Trophoblast cell (in vitro differentiated cells and primary cell): ENCODE results near the gene DLGAP1.

Source experiments
- DNase-seq, 2 donors: peaks; one replicate each; pipeline ENCODE4 v3.0.0-alpha.2; 2016
- H2AFZ ChIP-seq: 2 replicates; pipeline ENCODE4 v1.6.1; 2013; ENCODE audit warnings: low read length, moderate library complexity, mild to moderate bottlenecking; ENCODE audit not compliant: insufficient read depth, poor library complexity
- H2AK5ac ChIP-seq: 2 replicates; pipeline ENCODE4 v1.6.1; 2013; ENCODE audit warnings: mild to moderate bottlenecking, low read length
- H2BK120ac ChIP-seq: 2 replicates; pipeline ENCODE4 v1.6.1; 2013; ENCODE audit warnings: low read length, mild to moderate bottlenecking, moderate library complexity; ENCODE audit not compliant: insufficient read depth, poor library complexity
- H2BK12ac ChIP-seq: 2 replicates; pipeline ENCODE4 v1.6.1; 2013; ENCODE audit warnings: mild to moderate bottlenecking, low read length, moderate library complexity
- H2BK5ac ChIP-seq: 2 replicates; pipeline ENCODE4 v1.6.1; 2013; ENCODE audit warnings: low read length, low read depth, moderate library complexity, mild to moderate bottlenecking; ENCODE audit not compliant: poor library complexity
- H3K14ac ChIP-seq: 2 replicates; pipeline ENCODE4 v1.6.1; 2013; ENCODE audit warnings: mild to moderate bottlenecking, low read length
- H3K18ac ChIP-seq: 2 replicates; pipeline ENCODE4 v1.6.1; 2013; ENCODE audit warnings: mild to moderate bottlenecking, low read length
- H3K23ac ChIP-seq: 2 replicates; pipeline ENCODE4 v1.6.1; 2013; ENCODE audit warnings: low read length
- H3K27ac ChIP-seq: 2 replicates; pipeline ENCODE4 v1.5.1; 2013; ENCODE audit warnings: low read depth, mild to moderate bottlenecking, inconsistent platforms, low read length, moderate library complexity
- H3K27me3 ChIP-seq: 2 replicates; pipeline ENCODE4 v1.6.1; 2013; ENCODE audit warnings: inconsistent platforms, mild to moderate bottlenecking, low read length, moderate library complexity; ENCODE audit not compliant: insufficient read depth
- H3K36me3 ChIP-seq, 2 experiments: 1 replicate in 1 of 2; 2 replicates in 1 of 2; pipeline ENCODE4 v1.6.1; 2013; ENCODE audit warnings: low read length in 2 of 2, mild to moderate bottlenecking in 2 of 2, moderate library complexity in 1 of 2; ENCODE audit not compliant: insufficient read depth in 2 of 2, control insufficient read depth in 1 of 2
- H3K4ac ChIP-seq: 2 replicates; pipeline ENCODE4 v1.6.1; 2013; ENCODE audit warnings: low read depth, mild to moderate bottlenecking, low read length, moderate library complexity
- H3K4me1 ChIP-seq, 2 experiments: 1 replicate in 1 of 2; 2 replicates in 1 of 2; pipeline ENCODE4 v1.6.1; 2013; ENCODE audit warnings: low read length in 2 of 2, mild to moderate bottlenecking in 2 of 2, moderate library complexity in 1 of 2; ENCODE audit not compliant: insufficient read depth in 2 of 2, control insufficient read depth in 1 of 2
- H3K4me2 ChIP-seq: 2 replicates; pipeline ENCODE4 v1.6.1; 2013; ENCODE audit warnings: inconsistent platforms, mild to moderate bottlenecking, low read length, moderate library complexity
- H3K4me3 ChIP-seq: 2 replicates; pipeline ENCODE4 v1.5.1; 2013; ENCODE audit warnings: mild to moderate bottlenecking, low read depth, low read length, inconsistent platforms
- H3K79me1 ChIP-seq: one replicate; pipeline ENCODE4 v1.6.1; 2013; ENCODE audit warnings: low read length
- H3K79me2 ChIP-seq: 2 replicates; pipeline ENCODE4 v1.6.1; 2013; ENCODE audit warnings: low read length, mild to moderate bottlenecking; ENCODE audit not compliant: control insufficient read depth, insufficient read depth, poor library complexity
- H3K9ac ChIP-seq: 2 replicates; pipeline ENCODE4 v1.6.1; 2013; ENCODE audit warnings: mild to moderate bottlenecking, low read length
- H3K9me3 ChIP-seq: 2 replicates; pipeline ENCODE4 v1.6.1; 2013; ENCODE audit warnings: low read depth, mild to moderate bottlenecking, control low read depth, inconsistent platforms, low read length; ENCODE audit not compliant: insufficient read depth
- H4K12ac ChIP-seq: 2 replicates; pipeline ENCODE4 v1.6.1; 2013; ENCODE audit warnings: low read depth, mild to moderate bottlenecking, low read length, moderate library complexity
- H4K8ac ChIP-seq: 2 replicates; pipeline ENCODE4 v1.6.1; 2013; ENCODE audit warnings: low read depth, mild to moderate bottlenecking, low read length, moderate library complexity
- H4K91ac ChIP-seq: one replicate; pipeline ENCODE4 v1.6.1; 2013; ENCODE audit warnings: low read depth, mild to moderate bottlenecking, low read length, moderate library complexity
- WGBS: extraction: QIAGEN DNeasy Blood & Tissue Kit; methylation state at CpG from one replicate; pipeline ENCODE4 v1.1.7; 2013; ENCODE audit warnings: missing lambda C conversion rate; ENCODE audit not compliant: insufficient read length, insufficient coverage; ENCODE audit errors: extremely low coverage; 5-methylcytosine and 5-hydroxymethylcytosine counted together

The DLGAP1 gene

GRCh38 chr18:3654442-3655253 lies 800.5 kb downstream of the DLGAP1 start:
- Histone ChIP-seq H3K79me2 (no peaks in the 10 kb centered on the region), H2BK120ac (peak overlapping the region; percentile 94), H3K4me1 (peaks cover 18 to 38% of the 10 kb centered on the region in 2 experiments), H3K18ac (peak overlapping the region; percentile 70), H3K23ac (no peak overlapping the region), H3K4ac (no peak overlapping the region), H3K4me2 (no peak overlapping the region), H3K27me3 (no peaks in the 10 kb centered on the region), H3K27ac (no peak overlapping the region), H4K12ac (no peak overlapping the region), H3K9ac (no peak overlapping the region), H2BK12ac (peak overlapping the region; percentile 79), H2AK5ac (peak overlapping the region; percentile 91), H4K91ac (peak overlapping the region; percentile 89), H2BK5ac (peak overlapping the region; percentile 64), H3K79me1 (peaks cover 19% of the 10 kb centered on the region), H3K9me3 (no peaks in the 10 kb centered on the region), H2AFZ (no peak overlapping the region), H3K4me3 (no peak overlapping the region), H4K8ac (peak overlapping the region; percentile 47), H3K14ac (peak overlapping the region; percentile 87), H3K36me3 (no peaks in the 10 kb centered on the region)
- no peak for DNase-seq
- no CpG with 5 or more reads among the region's 11 CpGs for WGBS

- DNase-seq, result no peak
- no peak overlapping the region for H3K14ac ChIP-seq
- H3K79me2 ChIP-seq, result peaks cover 1% of the 10 kb centered on the region
- peaks cover 22% of the 10 kb centered on the region for H3K79me1 ChIP-seq
- no peak overlapping the region for H2BK120ac ChIP-seq
- peak overlapping the region; percentile 41 for H4K91ac ChIP-seq
- H2AFZ ChIP-seq, result no peak overlapping the region
- H4K8ac ChIP-seq, result no peak overlapping the region
- H2BK5ac ChIP-seq, result no peak overlapping the region
- H3K4ac ChIP-seq, result no peak overlapping the region
- no peak overlapping the region for H3K4me2 ChIP-seq
- H3K36me3 ChIP-seq, result no peaks in the 10 kb centered on the region
- H3K23ac ChIP-seq, result no peak overlapping the region
- peaks cover 18 to 38% of the 10 kb centered on the region in 2 experiments for H3K4me1 ChIP-seq
- H2AK5ac ChIP-seq, result no peak overlapping the region
- no peak overlapping the region for H3K18ac ChIP-seq
- H4K12ac ChIP-seq, result no peak overlapping the region
- H2BK12ac ChIP-seq, result peak overlapping the region; percentile 63
- peak overlapping the region; percentile 33 for H3K9ac ChIP-seq
- no peak overlapping the region for H3K27ac ChIP-seq
- no peaks in the 10 kb centered on the region for H3K27me3 ChIP-seq
- H3K9me3 ChIP-seq, result no peaks in the 10 kb centered on the region
- H3K4me3 ChIP-seq, result no peak overlapping the region
- no CpG with 5 or more reads among the region's 12 CpGs for WGBS
Observed at GRCh38 chr18:3653851-3654441, 801.2 kb downstream of the DLGAP1 start.

GRCh38 chr18:3653263-3653850 lies 801.8 kb downstream of the DLGAP1 start:
- WGBS, result no CpG with 5 or more reads among the region's 5 CpGs
- H4K8ac ChIP-seq, result no peak overlapping the region
- peaks cover 1% of the 10 kb centered on the region for H3K79me2 ChIP-seq
- H3K4me2 ChIP-seq, result no peak overlapping the region
- no peak overlapping the region for H2BK120ac ChIP-seq
- H3K23ac ChIP-seq, result no peak overlapping the region
- H3K79me1 ChIP-seq, result peaks cover 22% of the 10 kb centered on the region
- no peak overlapping the region for H3K18ac ChIP-seq
- DNase-seq, result no peak
- no peak overlapping the region for H3K4ac ChIP-seq
- H3K4me3 ChIP-seq, result no peak overlapping the region
- H4K12ac ChIP-seq, result no peak overlapping the region
- H3K9me3 ChIP-seq, result no peaks in the 10 kb centered on the region
- H2BK12ac ChIP-seq, result peak overlapping the region; percentile 63
- no peak overlapping the region for H2AFZ ChIP-seq
- no peak overlapping the region for H2AK5ac ChIP-seq
- H3K36me3 ChIP-seq, result no peaks in the 10 kb centered on the region
- peak overlapping the region; percentile 45 for H3K27ac ChIP-seq
- no peaks in the 10 kb centered on the region for H3K27me3 ChIP-seq
- no peak overlapping the region for H3K9ac ChIP-seq
- H4K91ac ChIP-seq, result peak overlapping the region; percentile 74
- no peak overlapping the region for H3K14ac ChIP-seq
- H3K4me1 ChIP-seq, result peaks cover 18 to 38% of the 10 kb centered on the region in 2 experiments
- peak overlapping the region; percentile 83 for H2BK5ac ChIP-seq

- no peak overlapping the region for H3K4me3 ChIP-seq
- peak overlapping the region; percentile 90 for H2BK120ac ChIP-seq
- peak; percentile 94 to 96 for DNase-seq
- H2AK5ac ChIP-seq, result no peak overlapping the region
- H2AFZ ChIP-seq, result no peak overlapping the region
- no peaks in the 10 kb centered on the region for H3K36me3 ChIP-seq
- no peak overlapping the region for H3K4me2 ChIP-seq
- no peaks in the 10 kb centered on the region for H3K9me3 ChIP-seq
- H3K4ac ChIP-seq, result no peak overlapping the region
- H3K9ac ChIP-seq, result no peak overlapping the region
- H3K4me1 ChIP-seq, result peaks cover 18 to 38% of the 10 kb centered on the region in 2 experiments
- H3K79me2 ChIP-seq, result peaks cover 1% of the 10 kb centered on the region
- WGBS, result no CpG with 5 or more reads among the region's 13 CpGs
- peak overlapping the region; percentile 87 for H2BK5ac ChIP-seq
- peak overlapping the region; percentile 44 for H3K18ac ChIP-seq
- peak overlapping the region; percentile 58 for H3K14ac ChIP-seq
- H3K27ac ChIP-seq, result peak overlapping the region; percentile 45
- H3K27me3 ChIP-seq, result no peaks in the 10 kb centered on the region
- no peak overlapping the region for H4K12ac ChIP-seq
- H3K79me1 ChIP-seq, result peaks cover 22% of the 10 kb centered on the region
- H2BK12ac ChIP-seq, result peak overlapping the region; percentile 70
- H4K91ac ChIP-seq, result peak overlapping the region; percentile 75
- H3K23ac ChIP-seq, result no peak overlapping the region
- H4K8ac ChIP-seq, result peak overlapping the region; percentile 58
Observed at GRCh38 chr18:3652380-3653262, 802.5 kb downstream of the DLGAP1 start.
